ENCODE measurements around the gene RBM47.

RBM47 gene

DNA sequence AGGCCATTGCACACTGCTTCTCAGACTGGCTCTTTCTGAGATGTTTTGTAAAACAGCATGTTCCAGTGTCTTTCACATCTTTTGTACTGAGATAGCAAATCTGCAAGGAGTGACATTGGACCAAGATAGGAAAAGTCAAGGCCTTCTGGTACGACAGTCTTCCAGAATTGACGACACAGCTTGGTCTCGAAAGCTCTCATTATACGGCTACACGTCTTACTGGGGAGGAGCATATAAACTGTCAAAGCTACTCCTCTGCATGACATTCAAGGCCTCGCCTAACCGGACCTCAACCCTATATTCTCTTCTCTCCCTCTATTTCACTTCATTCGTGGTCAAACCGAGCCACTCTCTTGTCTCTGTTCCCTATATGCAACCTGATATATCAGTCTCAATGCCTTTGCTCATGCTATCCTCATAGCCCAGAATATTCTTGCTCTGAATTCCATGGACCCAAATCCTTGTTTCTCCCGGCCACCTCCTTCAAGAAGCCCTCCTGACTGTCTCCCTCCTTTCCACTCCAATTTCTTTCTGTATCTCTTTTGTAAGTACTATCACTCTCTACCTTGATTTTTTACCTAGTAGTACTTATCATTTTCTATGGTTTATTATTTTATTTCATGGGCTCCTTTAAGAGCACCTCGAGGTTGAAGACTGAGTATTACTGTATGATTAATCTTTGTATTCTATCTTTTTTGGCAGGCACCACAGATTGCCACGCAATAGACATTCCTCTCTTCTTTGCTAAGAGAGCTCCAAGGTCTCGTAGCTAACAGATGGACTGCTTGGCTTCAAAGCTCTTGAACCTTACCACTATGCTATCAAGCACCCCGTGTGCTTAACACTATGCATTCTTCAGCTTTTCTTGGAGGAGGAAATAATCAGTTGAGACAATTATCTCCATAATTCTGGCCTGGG lies 35.1 kb downstream of the RBM47 start:
- no peak overlapping the region for H3K4me3 ChIP-seq (replicated peaks; ENCODE audit: low read depth, low read length)
- TF ChIP-seq CTCF (IDR thresholded peaks at IDR 0.05; ENCODE audit: low read depth, low read length, missing control alignments), result no peak
- no peak for DNase-seq (ENCODE audit: extremely low read depth, low read depth)

GRCh38 chr4:40592034-40592433 lies 37.6 kb downstream of the RBM47 start:
- DNase-seq (ENCODE audit: extremely low read depth, low read depth), result no peak
- TF ChIP-seq CTCF (IDR thresholded peaks at IDR 0.05; ENCODE audit: low read depth, low read length, missing control alignments), result no peak
- no peak overlapping the region for H3K4me3 ChIP-seq (replicated peaks; ENCODE audit: low read depth, low read length)

GRCh38 chr4:40587826-40588225 lies 41.8 kb downstream of the RBM47 start:
- DNase-seq (ENCODE audit: extremely low read depth, low read depth), result no peak
- H3K4me3 ChIP-seq (replicated peaks; ENCODE audit: low read depth, low read length), result no peak overlapping the region
- TF ChIP-seq CTCF (IDR thresholded peaks at IDR 0.05; ENCODE audit: low read depth, low read length, missing control alignments), result no peak

DNA sequence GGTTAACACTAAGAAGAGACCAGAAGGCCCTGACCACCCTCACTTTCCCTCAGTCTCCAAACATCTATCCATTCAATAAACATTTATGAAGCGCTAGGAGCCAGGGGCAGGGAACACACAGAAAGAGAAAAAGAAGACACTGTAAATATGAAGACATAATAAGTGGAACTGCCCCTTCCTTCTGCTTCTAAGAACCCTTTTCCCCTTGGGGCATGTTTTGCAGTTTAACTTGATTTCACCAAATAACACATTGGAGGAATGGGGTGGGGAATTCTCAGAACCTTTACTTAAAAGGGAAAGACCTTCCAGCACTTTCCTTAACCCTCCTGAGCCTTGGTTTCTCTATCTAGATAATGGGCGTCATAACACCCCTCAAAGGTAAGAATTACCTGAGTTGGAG lies 42.3 kb downstream of the RBM47 start:
- DNase-seq (ENCODE audit: extremely low read depth, low read depth), result no peak
- no peak overlapping the region for H3K4me3 ChIP-seq (replicated peaks; ENCODE audit: low read depth, low read length)
- TF ChIP-seq CTCF (IDR thresholded peaks at IDR 0.05; ENCODE audit: low read depth, low read length, missing control alignments), result no peak

DNA sequence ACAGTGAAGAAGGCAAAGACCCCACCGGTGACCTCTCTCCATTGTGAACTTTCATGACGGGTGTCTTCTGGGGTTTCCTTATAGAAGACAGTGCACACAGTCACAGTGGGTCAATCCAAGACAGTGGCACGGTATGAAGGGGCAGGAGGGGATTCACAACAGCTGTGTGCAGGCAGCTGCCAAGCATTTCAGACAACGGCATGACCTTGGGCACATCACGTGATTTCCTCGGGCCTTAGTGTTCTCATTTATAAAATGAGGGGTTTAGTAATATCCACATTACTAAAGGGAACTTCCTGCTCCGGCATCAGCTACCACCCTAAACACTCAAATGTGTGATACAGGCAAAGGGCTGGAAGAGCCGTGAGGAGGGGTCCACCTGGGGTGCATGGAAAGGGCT lies 42.9 kb downstream of the RBM47 start:
- DNase-seq (ENCODE audit: extremely low read depth, low read depth), result no peak
- no peak overlapping the region for H3K4me3 ChIP-seq (replicated peaks; ENCODE audit: low read depth, low read length)
- no peak for TF ChIP-seq CTCF (IDR thresholded peaks at IDR 0.05; ENCODE audit: low read depth, low read length, missing control alignments)

DNA sequence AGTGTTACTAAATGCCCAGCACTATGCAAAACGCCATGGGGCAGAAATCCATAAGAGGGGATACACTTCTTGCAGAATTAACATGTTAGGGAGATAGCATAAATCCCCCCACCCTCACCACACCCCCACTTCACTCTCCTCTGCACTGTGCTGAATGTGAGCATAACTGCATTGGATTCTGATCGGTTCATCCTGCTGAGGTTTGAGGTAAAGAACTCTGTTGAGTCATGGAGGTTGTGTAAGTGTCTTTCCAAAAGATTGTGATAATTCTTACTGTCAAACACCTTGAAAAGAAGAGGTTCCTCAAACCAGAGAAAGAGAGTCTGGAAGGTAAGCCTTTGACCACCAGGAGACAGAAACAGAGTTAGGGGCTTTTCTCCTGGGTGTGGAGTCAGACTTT lies 43.6 kb downstream of the RBM47 start:
- no peak for DNase-seq (ENCODE audit: extremely low read depth, low read depth)
- no peak overlapping the region for H3K4me3 ChIP-seq (replicated peaks; ENCODE audit: low read depth, low read length)
- TF ChIP-seq CTCF (IDR thresholded peaks at IDR 0.05; ENCODE audit: low read depth, low read length, missing control alignments), result no peak

Measured in HFF-Myc (cell line).